Measurements from ENCODE around the gene LIN9.
"Not testable (repeated sequence)": the region's sequence is repeated elsewhere in the genome, so short reads cannot be mapped to it uniquely, and the experiment has no call there.

LIN9 gene

DNA sequence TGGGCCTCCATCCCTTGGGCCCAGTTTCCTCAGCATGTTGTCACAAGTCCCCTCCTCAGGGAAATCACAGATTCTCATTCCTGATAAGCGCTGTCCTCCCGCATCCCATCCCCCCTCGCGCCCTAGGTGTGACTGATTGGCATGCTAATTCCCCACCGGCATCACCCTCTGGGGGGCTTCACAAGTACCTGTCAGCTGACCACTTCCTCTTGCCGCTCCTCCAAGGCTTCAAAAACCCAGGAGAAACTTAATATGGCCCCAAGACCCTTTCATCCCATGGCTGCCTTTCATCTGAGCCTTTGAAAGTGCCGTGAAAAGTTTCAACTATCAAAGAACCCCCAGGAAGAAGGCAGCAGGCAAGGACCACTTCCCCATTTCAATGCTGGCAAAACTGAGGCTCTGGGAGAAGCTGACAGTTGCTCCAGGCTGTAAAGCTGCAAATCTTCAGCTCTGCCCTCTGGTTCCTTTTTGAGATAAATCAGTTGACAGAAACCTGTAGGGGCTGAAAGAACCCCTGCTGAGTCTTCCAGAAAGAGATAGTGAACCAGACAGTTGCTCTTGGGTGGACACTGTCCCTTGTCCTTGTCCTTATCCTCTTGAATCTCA is 98.3 kb downstream of the LIN9 start:
- no peak for DNase-seq

- DNase-seq, result no peak
These were observed 99.5 kb downstream of the LIN9 start for GRCh38 chr1:226209307-226210059.

GRCh38 chr1:226207048-226207447 is 101.9 kb downstream of the LIN9 start:
- no peak for DNase-seq

- no peak for DNase-seq
These were observed 104.8 kb downstream of the LIN9 start for GRCh38 chr1:226204198-226204597.

DNA sequence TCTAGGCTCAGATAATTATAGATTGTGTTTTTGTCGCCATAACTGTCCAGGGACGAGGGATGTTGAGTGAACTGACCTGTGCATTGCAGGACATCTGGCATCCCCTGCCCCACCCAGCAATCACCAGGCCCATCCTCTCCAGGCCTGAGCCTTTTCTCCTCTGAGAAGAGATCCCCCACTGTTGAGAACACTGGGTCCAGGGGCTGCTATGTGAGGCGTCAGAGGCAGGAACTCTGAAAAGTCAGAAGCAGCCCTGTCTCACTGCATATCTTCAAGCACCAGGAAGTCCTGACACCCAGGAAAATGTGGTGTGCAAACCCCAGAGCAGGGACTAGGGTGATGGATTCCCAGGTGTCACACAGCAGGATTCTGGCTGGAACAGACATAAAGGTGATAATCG is 105.3 kb downstream of the LIN9 start:
- no peak for DNase-seq

DNA sequence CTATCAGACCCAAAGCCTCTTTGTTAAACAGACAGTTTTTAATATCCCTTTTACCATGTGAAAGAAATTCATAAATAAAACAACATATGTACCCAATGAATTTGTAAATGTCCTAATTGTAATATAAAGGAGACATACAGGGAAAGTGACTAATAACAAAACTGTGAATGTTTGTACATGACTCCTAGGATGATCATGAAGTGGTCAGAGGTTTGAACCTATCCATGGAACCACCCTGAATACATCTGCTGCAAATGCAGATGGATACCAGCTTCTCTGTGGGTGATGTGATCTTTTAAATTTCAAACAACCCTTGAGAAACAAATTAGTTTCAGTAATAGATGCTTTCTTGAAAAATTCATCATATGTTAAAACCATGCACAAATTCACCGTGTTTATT is 105.7 kb downstream of the LIN9 start:
- DNase-seq, result no peak

DNA sequence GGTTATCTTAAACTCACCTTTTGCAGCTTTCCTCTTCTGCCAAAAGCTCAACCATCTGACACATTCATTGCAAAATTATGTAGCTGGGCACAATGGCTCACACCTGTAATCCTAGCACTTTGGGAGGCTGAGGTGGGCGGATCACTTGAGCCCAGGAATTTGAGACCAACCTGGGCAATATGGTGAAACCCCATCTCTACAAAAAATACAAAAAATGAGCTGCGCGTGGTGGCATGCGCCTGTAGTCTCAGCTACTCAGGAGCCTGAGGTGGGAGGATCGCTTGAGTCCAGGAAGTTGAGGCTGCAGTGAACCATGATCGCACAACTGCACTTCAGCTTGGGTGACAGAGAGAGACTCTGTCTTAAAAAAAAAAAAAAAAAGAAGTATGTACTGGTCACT is 106.3 kb downstream of the LIN9 start:
- not testable (repeated sequence) for DNase-seq

DNA sequence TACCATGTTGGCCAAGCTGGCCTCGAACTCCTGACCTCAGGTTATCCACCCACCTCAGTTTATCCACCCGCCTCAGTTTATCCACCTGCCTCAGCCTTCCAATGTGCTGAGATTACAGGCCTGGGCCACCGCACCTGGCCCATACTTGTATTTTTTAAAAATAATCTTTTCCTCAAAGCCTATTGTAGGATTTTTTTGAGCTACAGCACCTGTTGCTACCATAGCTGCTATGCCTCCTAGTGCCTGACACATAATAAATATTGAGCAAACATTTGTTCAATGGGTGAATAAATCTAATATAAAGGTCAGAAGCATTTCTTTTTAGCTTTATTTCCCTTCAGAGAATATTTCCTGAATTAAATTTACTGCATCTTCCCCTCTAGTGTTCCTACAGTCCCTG is 106.7 kb downstream of the LIN9 start:
- DNase-seq, result no peak

DNA sequence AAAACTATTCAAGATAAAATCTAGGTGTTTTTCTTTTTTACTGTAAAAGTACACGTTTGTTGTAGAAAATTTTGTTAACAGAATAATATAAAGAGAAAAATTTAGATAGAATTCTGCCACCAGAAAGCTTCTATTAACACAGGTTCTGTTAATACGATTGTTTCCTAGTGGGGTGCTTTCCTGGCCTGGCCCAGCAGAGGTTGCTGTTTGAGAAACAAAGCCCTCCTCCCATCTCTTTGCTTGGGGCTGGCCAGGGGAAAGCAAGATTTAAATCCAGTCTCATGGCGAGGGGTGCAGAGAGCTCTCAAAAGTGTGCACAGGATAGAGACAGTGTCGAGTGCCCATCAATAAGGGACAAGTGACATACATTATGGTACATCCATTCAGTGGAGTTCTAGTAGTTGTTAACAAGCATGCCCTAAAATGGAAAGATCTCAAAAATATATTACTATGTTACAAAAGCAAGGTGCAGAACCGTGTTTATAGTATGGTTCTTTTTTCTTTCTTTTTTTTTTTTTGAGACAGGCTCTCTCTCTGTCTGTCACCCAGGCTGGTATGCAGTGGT is 107.9 kb downstream of the LIN9 start:
- no peak for DNase-seq

DNA sequence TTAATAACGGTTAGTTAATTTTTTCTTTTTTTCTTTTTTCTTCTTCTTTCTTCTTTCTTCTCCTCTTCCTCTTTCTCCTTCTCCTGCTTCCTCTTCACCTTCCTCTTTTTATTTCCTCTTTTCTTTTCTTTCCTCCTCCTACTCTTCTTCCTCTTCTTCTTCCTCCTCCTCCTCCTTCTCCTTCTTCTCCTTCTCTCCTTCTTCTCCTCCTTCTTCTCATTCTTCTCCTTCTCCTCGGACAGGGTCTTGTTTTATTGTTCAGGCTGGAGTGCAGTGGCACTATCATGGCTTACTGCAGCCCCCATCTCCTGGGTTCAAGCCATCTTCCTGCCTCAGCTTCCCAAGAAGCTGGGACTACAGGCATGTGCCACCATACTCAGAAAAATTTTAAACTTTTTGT is 109.0 kb downstream of the LIN9 start:
- DNase-seq, result no peak

DNA sequence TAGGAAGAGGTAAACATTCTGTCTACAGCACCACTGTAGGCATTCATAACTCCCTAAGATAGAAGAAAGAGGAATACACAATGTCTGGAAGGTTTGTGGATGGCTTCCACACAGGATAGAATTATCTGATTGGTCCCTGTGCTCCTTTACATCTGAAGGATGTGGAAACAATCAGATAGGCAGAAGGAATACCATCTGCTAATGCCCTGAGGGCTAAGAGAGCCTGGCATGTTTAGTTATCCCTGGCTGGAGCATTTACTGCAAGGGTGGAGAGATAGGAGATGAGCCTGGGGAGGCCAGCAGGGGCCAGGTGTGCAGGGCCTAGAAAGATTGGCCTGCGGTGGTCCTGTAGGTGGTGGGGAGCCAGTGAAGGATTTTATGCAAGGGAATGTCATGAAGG is 113.8 kb downstream of the LIN9 start:
- no peak for DNase-seq

- DNase-seq, result no peak
These were observed 121.6 kb downstream of the LIN9 start for GRCh38 chr1:226187380-226187779.

DNA sequence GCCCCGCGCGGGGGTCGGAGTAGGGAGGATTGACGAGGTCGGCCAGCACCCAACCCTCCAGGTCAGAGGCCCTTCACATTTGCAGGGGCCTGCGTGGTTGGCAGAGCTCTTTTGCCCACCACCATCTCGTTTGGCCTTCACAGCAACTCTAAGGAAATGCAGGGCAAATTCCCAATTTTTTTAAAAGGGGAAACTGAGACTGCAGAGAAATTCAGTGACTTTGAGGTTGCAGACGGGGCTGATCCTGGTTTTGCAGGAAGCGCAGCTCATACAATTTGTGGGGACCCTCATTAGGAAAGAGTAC is 122.0 kb downstream of the LIN9 start:
- DNase-seq, result no peak

DNA sequence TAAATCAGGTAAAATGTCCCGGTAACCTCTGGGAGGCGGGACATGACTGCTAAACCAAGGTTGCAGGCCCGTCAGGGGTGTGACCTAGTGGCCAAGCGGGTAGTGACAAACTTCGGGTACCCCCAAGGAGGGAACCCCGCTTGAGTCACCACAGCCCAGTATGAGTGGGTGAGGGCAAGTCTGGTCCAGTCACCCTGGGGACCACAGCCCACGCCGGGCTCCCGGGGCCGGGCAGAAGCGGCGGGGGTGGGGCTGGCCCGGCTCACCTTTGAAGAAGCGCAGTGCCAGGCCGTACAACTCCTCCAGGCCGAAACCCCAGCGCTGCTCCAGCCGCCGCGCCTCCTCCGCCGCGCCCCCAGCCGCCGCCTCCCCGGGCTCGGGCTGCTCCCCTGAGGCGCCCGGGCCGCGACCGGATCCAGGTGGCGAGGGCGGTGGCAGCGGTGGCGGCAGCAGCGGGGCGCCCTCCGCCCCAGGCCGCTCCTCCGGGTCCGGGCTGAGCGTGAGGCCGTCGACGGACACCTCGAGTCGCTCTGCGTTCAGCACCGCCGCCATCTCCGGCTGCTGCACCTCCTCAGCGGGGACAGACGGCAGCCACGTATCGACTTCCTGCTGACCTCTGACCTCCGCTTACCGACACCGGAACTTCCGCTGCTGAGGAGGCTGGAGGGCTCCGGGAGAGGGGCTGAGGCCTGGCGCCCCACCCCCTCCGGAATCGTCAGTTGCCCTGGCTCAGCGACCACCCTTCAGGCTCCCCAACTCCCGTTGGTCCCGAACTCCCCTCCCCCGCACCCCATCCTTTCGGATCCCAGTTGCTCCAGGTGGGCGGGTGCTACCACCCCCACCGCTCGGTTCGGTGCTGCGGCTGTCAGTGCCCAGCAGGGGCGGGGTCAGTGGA is 122.6 kb downstream of the LIN9 start, which contains the start of gene ACBD3:
Gene ACBD3 (minus strand): TSS at position 618 of the 895 bp plus-strand sequence. CDS start 66 bp downstream, at position 552.
- DNase-seq, result peak; percentile 83 to 87

- no peak for DNase-seq
These were observed 123.6 kb downstream of the LIN9 start for GRCh38 chr1:226185141-226186036.

GRCh38 chr1:226181996-226182714 is 126.8 kb downstream of the LIN9 start:
- DNase-seq, result no peak
